ENCODE measurements around the gene FMN2. TPM values are rescaled to one million over a fixed set of nuclear protein-coding genes. Genes with fewer than 3 reads are reported as not detected.

Gene FMN2
- polyA plus RNA-seq, 3 donors, result not detected

DNA sequence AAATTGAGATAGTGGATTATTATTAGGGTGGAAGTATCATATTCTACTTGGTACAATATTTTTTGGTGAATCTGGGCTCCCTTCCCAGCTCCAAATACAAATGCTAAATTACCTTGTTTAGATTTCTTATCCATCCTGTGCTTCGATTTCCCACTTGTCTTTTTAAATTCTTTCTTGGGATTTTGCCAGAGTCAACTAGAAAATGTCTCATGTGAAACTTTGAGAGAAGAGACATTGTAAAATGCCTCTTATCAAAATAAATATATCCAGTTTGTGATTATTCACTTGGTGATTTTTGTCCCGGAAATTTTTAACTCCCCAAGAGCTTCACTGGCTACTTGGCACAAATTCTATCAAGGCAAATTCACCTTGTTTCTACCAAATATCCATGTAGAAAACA is 202.0 kb downstream of the FMN2 start:
- Mint-ChIP-seq H3K9me3 (peaks cover 0 to 4% (median 0%) of the 10 kb centered on the region in 7 donors), H3K27ac (no peak overlapping the region), H3K4me3 (no peak overlapping the region), H3K27me3 (ENCODE audit: low read depth in 3 of 3) (no peaks in the 10 kb centered on the region), H3K36me3 (no peaks in the 10 kb centered on the region), H3K4me1 (no peaks in the 10 kb centered on the region)
- H3K4me1 ChIP-seq (ENCODE audit: control insufficient read depth in 1 of 2, insufficient read depth in 2 of 2, low read length in 2 of 2), result no peaks in the 10 kb centered on the region
- H3K4me3 ChIP-seq (replicated peaks in 1 of 3; ENCODE audit: low read depth in 2 of 3, low read length in 3 of 3), result no peak overlapping the region
- TF ChIP-seq, protein P1, sequence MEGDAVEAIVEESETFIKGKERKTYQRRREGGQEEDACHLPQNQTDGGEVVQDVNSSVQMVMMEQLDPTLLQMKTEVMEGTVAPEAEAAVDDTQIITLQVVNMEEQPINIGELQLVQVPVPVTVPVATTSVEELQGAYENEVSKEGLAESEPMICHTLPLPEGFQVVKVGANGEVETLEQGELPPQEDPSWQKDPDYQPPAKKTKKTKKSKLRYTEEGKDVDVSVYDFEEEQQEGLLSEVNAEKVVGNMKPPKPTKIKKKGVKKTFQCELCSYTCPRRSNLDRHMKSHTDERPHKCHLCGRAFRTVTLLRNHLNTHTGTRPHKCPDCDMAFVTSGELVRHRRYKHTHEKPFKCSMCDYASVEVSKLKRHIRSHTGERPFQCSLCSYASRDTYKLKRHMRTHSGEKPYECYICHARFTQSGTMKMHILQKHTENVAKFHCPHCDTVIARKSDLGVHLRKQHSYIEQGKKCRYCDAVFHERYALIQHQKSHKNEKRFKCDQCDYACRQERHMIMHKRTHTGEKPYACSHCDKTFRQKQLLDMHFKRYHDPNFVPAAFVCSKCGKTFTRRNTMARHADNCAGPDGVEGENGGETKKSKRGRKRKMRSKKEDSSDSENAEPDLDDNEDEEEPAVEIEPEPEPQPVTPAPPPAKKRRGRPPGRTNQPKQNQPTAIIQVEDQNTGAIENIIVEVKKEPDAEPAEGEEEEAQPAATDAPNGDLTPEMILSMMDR (IDR thresholded peaks at IDR 0.05), result no peak
- no peak overlapping the region for H3K4me2 ChIP-seq (replicated peaks; ENCODE audit: extremely low read depth, low read length, poor library complexity, severe bottlenecking)
- no peaks in the 10 kb centered on the region for H3K9me3 ChIP-seq (replicated peaks in 1 of 2; ENCODE audit: control insufficient read depth in 1 of 2, insufficient read depth in 1 of 2, low read length in 2 of 2)
- no peak overlapping the region for H3K9ac ChIP-seq (ENCODE audit: insufficient read depth, low read length, poor library complexity, severe bottlenecking)
- intact Hi-C loops (cut with micrococcal nuclease), result no loop called here
- H3K27ac ChIP-seq (ENCODE audit: low read depth in 1 of 2, low read length in 2 of 2), result no peak overlapping the region
- no peaks in the 10 kb centered on the region for H3K27me3 ChIP-seq (ENCODE audit: control insufficient read depth in 2 of 2, insufficient read depth in 2 of 2, low read length in 2 of 2)
- H3K36me3 ChIP-seq (replicated peaks in 1 of 2; ENCODE audit: control insufficient read depth in 1 of 2, insufficient read depth in 2 of 2, low read length in 2 of 2), result no peaks in the 10 kb centered on the region
- no peaks in the 10 kb centered on the region for H4K20me1 ChIP-seq (ENCODE audit: insufficient read depth, low read length)
- DNase-seq, result no peak
- no peaks in the 10 kb centered on the region for H3K79me2 ChIP-seq (ENCODE audit: insufficient read depth, low read length)
- no peak overlapping the region for H2AFZ ChIP-seq (ENCODE audit: insufficient read depth, low read depth, low read length, poor library complexity, severe bottlenecking)
- WGBS (ENCODE audit: insufficient coverage), result no CpG with 5 or more reads among the region's 2 CpGs

DNA sequence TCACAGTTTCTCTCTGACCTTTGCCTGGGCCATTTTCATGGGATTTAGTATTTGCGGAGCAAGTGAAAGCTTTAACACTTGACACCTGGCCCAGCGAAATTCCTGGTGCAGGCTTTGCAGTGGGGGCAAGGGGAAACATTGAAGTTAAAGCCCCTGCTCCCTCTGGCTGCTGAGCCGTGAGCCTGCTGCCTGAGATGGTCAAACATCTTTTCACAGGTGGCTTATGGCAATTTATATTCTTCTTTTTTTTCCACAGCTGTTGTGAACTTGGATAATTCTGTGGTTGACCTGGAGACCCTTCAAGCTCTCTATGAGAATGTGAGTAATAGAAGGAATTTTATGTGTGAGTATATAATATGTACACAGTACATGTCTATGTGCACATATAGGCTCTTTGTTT is 202.9 kb downstream of the FMN2 start:
- no peaks in the 10 kb centered on the region for H3K4me1 Mint-ChIP-seq
- Histone ChIP-seq H3K27me3 (ENCODE audit: control insufficient read depth in 2 of 2, insufficient read depth in 2 of 2, low read length in 2 of 2) (no peaks in the 10 kb centered on the region), H3K9me3 (replicated peaks in 1 of 2; ENCODE audit: control insufficient read depth in 1 of 2, insufficient read depth in 1 of 2, low read length in 2 of 2) (peaks cover 0 to 2% of the 10 kb centered on the region in 2 donors), H4K20me1 (ENCODE audit: insufficient read depth, low read length) (no peaks in the 10 kb centered on the region), H3K4me1 (ENCODE audit: control insufficient read depth in 1 of 2, insufficient read depth in 2 of 2, low read length in 2 of 2) (no peaks in the 10 kb centered on the region), H3K4me3 (replicated peaks in 1 of 3; ENCODE audit: low read depth in 2 of 3, low read length in 3 of 3) (no peak overlapping the region), H3K36me3 (replicated peaks in 1 of 2; ENCODE audit: control insufficient read depth in 1 of 2, insufficient read depth in 2 of 2, low read length in 2 of 2) (no peaks in the 10 kb centered on the region), H3K9ac (ENCODE audit: insufficient read depth, low read length, poor library complexity, severe bottlenecking) (no peak overlapping the region), H3K27ac (ENCODE audit: low read depth in 1 of 2, low read length in 2 of 2) (no peak overlapping the region), H2AFZ (ENCODE audit: insufficient read depth, low read depth, low read length, poor library complexity, severe bottlenecking) (no peak overlapping the region), H3K4me2 (replicated peaks; ENCODE audit: extremely low read depth, low read length, poor library complexity, severe bottlenecking) (no peak overlapping the region), H3K79me2 (ENCODE audit: insufficient read depth, low read length) (no peaks in the 10 kb centered on the region)
- H3K36me3 Mint-ChIP-seq, result no peaks in the 10 kb centered on the region
- intact Hi-C loops (cut with micrococcal nuclease), result no loop called here
- 47% methylated on average over 2 of the region's 3 CpGs for WGBS (ENCODE audit: insufficient coverage)
- no peaks in the 10 kb centered on the region for H3K27me3 Mint-ChIP-seq (ENCODE audit: low read depth in 3 of 3)
- H3K9me3 Mint-ChIP-seq, result peaks cover 0 to 5% (median 0%) of the 10 kb centered on the region in 7 donors
- no peak overlapping the region for H3K4me3 Mint-ChIP-seq
- H3K27ac Mint-ChIP-seq, result no peak overlapping the region
- no peak for DNase-seq
- TF ChIP-seq, protein P1 (IDR thresholded peaks at IDR 0.05), result no peak
